GM10847 (cell line): ENCODE data around the gene NEAT1.

Experiments used
- POLR2A ChIP-seq: IDR thresholded peaks from 2 replicates; pipeline ENCODE4 v1.6.1; 2011; ENCODE audit not compliant: insufficient read length; ENCODE audit errors: extremely low read depth

The NEAT1 gene

DNA sequence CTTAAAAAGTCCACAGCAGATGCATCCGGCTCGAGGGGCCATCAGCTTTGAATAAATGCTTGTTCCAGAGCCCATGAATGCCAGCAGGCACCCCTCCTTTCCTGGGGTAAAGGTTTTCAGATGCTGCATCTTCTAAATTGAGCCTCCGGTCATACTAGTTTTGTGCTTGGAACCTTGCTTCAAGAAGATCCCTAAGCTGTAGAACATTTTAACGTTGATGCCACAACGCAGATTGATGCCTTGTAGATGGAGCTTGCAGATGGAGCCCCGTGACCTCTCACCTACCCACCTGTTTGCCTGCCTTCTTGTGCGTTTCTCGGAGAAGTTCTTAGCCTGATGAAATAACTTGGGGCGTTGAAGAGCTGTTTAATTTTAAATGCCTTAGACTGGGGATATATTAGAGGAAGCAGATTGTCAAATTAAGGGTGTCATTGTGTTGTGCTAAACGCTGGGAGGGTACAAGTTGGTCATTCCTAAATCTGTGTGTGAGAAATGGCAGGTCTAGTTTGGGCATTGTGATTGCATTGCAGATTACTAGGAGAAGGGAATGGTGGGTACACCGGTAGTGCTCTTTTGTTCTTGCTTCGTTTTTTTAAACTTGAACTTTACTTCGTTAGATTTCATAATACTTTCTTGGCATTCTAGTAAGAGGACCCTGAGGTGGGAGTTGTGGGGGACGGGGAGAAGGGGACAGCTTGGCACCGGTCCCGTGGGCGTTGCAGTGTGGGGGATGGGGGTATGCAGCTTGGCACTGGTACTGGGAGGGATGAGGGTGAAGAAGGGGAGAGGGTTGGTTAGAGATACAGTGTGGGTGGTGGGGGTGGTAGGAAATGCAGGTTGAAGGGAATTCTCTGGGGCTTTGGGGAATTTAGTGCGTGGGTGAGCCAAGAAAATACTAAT is 1.9 kb downstream of the NEAT1 start:
- TF ChIP-seq POLR2A = peak; percentile 64

DNA sequence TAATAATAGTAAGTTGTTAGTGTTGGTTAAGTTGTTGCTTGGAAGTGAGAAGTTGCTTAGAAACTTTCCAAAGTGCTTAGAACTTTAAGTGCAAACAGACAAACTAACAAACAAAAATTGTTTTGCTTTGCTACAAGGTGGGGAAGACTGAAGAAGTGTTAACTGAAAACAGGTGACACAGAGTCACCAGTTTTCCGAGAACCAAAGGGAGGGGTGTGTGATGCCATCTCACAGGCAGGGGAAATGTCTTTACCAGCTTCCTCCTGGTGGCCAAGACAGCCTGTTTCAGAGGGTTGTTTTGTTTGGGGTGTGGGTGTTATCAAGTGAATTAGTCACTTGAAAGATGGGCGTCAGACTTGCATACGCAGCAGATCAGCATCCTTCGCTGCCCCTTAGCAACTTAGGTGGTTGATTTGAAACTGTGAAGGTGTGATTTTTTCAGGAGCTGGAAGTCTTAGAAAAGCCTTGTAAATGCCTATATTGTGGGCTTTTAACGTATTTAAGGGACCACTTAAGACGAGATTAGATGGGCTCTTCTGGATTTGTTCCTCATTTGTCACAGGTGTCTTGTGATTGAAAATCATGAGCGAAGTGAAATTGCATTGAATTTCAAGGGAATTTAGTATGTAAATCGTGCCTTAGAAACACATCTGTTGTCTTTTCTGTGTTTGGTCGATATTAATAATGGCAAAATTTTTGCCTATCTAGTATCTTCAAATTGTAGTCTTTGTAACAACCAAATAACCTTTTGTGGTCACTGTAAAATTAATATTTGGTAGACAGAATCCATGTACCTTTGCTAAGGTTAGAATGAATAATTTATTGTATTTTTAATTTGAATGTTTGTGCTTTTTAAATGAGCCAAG is 2.7 kb downstream of the NEAT1 start:
- TF ChIP-seq POLR2A = no peak

DNA sequence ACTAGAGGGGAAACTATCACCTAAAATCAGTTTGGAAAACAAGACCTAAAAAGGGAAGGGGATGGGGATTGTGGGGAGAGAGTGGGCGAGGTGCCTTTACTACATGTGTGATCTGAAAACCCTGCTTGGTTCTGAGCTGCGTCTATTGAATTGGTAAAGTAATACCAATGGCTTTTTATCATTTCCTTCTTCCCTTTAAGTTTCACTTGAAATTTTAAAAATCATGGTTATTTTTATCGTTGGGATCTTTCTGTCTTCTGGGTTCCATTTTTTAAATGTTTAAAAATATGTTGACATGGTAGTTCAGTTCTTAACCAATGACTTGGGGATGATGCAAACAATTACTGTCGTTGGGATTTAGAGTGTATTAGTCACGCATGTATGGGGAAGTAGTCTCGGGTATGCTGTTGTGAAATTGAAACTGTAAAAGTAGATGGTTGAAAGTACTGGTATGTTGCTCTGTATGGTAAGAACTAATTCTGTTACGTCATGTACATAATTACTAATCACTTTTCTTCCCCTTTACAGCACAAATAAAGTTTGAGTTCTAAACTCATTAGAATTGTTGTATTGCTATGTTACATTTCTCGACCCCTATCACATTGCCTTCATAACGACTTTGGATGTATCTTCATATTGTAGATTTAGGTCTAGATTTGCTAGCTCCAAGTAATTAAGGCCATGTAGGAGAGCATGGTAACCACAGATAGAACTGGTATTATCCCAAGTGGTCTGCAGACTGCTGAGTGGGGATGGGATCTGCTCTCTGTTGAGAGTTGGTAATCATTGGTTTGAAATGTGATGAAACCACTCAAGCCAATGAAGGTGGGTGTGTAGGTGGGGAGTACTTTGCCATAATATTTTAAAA is 3.6 kb downstream of the NEAT1 start:
- TF ChIP-seq POLR2A = no peak

DNA sequence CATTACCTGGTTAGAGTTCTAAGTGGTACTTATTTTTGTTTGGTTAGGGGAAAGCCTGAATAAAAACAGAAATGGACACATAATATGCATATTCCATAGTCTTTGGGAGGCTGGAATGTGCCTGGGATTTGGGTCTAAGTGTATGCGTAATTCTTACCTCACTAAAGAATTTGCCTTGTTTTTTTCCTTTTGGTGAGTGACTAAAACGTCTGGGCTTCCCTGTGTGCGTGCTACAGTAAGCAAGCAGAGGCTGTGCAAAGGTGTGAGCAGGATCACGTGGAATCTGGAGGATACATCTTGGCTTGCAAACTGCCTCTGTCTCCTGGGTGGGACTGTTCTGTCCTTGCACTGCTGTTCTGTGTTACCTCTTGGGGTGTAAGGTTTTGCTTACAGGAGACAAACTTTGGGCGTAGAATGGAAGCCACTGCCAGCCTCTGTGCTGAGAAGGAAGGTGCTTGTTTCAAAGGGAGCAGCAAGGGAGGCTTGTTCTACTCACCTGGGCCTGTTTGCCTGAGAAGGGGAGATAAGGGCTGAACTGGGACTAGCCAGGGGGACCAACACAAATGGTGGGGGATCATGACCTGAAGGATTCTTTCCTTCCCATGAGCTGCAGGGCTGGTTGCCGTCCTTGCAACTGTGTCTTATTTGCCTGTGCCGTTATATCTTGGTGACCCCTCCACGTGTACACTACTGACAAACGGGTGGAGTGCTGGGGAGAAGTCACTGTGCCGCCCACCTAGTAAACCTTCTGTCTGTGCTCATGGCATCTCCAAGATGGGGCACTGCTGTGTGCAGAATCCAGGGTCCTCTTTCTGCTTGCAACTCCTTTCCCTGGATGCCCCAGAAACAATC is 4.5 kb downstream of the NEAT1 start:
- TF ChIP-seq POLR2A = peak; percentile 53

DNA sequence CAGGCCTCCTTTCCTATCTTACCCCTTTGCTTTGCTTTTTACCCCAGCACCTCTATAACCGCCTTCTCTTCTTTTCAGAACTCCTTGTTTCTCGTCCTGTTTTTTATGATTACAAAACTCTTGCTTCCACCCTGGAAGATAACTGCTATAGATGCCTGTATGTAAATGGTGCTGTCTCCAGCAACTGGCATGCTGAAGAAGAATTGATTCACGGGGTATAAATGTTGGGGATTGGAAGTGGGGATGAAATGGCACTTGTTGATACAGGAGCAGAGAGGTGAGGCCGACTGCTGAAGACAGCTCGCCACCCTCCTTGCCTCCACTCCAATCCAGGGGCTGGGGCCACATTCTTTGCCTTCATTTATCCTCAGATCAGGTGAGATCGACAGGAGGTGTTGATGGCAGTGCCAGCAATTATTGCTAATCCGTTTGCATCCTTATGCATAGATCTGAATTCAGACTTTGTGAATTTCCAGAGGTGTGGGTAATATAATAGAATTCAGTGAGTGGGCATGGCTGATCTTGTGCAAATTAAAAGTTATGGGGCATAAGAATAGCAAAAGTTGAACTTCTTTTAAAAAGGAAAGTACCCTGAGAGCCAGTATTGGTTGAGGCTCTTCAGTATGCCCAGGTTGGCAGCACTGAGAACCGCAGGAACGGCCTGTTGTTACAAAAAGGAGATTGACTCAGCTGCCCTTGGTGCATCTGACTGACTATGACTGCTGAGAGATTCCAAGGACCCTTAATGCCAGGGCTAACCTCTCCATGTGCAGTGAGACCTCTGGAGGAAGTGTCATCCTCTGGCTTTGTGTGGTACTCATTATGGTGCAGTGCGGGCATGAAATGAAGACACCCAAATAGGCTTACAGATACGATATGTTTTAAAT is 5.3 kb downstream of the NEAT1 start:
- TF ChIP-seq POLR2A = peak; percentile 6

- no peak for TF ChIP-seq POLR2A
Observed at GRCh38 chr11:65428578-65429067, 6.0 kb downstream of the NEAT1 start.

GRCh38 chr11:65429068-65429681 is 6.6 kb downstream of the NEAT1 start:
- TF ChIP-seq POLR2A = no peak

DNA sequence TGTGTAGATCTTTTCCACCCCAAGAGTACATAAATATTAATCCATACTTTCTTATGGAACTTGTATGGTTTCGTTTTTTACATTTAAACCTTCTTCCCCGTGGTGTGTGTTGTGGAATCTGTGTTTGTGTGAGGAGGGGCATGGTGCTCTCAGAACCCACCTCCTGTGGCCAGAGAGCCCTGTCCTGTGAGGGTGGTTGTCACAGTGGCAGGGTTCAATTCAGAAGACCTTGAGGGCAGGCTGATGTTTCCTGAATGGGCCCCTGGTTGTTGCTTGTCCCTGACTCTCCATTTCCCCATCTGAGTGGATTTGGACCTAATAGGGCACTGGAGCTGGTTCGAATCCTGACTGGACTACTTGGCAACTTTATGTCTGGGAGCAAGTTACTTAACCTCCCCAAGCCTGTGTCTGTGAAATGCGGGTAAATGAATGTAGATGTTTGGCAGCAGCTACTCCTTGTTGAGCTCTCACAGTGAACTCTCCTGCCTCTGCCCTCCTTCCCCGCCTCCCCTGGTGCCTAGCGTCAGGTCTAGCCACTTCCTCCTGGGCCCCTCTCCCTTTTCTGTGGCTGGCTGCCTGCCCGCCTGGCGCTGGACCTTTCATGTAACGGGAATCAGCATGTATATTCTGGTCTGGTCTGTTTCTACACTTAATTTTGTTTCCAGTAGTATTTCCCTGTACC is 7.3 kb downstream of the NEAT1 start:
- no peak for TF ChIP-seq POLR2A

DNA sequence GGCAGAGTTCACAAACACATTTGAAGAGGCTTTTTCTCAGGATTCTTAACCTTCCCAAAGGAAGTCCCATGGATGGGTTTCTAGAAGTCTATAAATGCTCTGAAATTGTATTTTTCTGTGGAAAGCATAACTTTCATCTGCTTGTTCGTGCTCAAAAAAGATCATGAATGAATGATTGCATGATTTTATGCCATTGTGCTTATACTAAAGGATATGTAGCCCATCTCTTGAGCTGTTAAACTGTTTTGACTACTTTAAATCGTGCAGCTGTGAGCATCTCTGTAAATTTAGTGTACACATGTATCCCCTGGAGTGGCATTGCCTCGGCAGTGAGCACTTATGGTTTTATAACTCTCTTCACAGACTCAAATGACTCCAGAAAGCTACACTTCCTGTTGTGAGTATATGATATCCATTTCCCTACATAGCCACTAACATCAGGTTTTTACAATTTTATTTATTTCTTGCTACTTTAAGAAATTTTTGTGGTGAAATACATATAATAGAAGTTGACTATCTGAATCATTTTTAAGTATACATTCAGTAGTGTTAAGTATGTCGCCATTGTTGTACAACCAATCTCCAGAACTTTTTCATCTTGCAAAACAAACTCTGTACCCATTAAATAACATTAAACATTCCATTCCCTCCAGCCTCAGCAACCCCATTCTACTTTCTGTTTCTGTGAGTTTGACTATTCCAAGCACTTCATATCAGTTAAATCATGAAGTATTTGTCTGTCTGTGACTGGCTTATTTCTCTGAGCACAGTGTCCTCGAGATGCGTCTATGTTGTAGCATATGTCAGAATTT is 8.0 kb downstream of the NEAT1 start:
- TF ChIP-seq POLR2A = no peak

GRCh38 chr11:65431451-65432099 is 9.0 kb downstream of the NEAT1 start:
- TF ChIP-seq POLR2A = no peak

- no peak for TF ChIP-seq POLR2A
Observed at GRCh38 chr11:65432100-65432650, 9.6 kb downstream of the NEAT1 start.
